SK-MEL-5 (cell line): Measurements from ENCODE around the gene MRRF. TPM values are rescaled to one million over a fixed set of nuclear protein-coding genes. Genes with fewer than 3 reads are reported as not detected.

Experiments
- small RNA-seq, 2 experiments: library from RNA; depleted of rRNA; stranded (forward); fragments of <200 nt; gene quantifications; one replicate each; pipeline ENCODE3, GENCODE V24; 2014
- total RNA-seq: library from RNA; depleted of rRNA; stranded (reverse); fragments of >200 nt; shearing (Covaris generic); gene quantifications from 2 replicates; pipeline ENCODE4 v1.2.3, GENCODE V29; 2014; rRNA removed

The MRRF gene
- total RNA-seq, 1 experiment from 2014 or later, result 94.4 TPM

Small RNA genes lying within 50 kb of the gene (small RNA-seq; reads per million reads assigned to genes)
- gene AL162424.1, result 0 reads per million in 2 experiments

Other genes starting within 250 kb of the MRRF start
- gene TTLL11, start 171.6 kb upstream of the MRRF start, total RNA-seq, result 1.4 and 1.6 TPM in 2 replicates
- gene NDUFA8, start 105.1 kb upstream of the MRRF start, total RNA-seq, result 68.6 and 82.0 TPM in 2 replicates
- gene MORN5, start 105.0 kb upstream of the MRRF start, total RNA-seq, result 0.32 TPM in 1 of 2 replicates, not detected in the other
- 2.3 and 2.4 TPM in 2 replicates for gene LHX6, start 35.9 kb upstream of the MRRF start, total RNA-seq
- 18.0 and 22.5 TPM in 2 replicates for gene RBM18, start within 50 bp of the MRRF start, total RNA-seq
- gene PTGS1, start 106.1 kb downstream of the MRRF start, total RNA-seq, result 0.03 and 0.53 TPM in 2 replicates
- not detected in 2 replicates for gene OR1J1, start 213.0 kb downstream of the MRRF start, total RNA-seq
- not detected in 2 replicates for gene OR1J2, start 245.9 kb downstream of the MRRF start, total RNA-seq